ENCODE measurements around the gene PMS2. TPM values are rescaled to one million over a fixed set of nuclear protein-coding genes. Genes with fewer than 3 reads are reported as not detected.

Gene PMS2
- total RNA-seq, 1 donor from 2014 or later: 28.7 TPM

Small RNAs within 50 kb of the gene (small RNA-seq; reads per million reads assigned to genes)
- gene RF00019 (not detected), gene RNU6-218P (not detected), gene SNORA80D (0.29 reads per million, percentile 10 among the genes with 10 or more reads in this experiment)

Other genes with a start within 250 kb of the PMS2 start
- gene RNF216, start 227.4 kb downstream of the PMS2 start, total RNA-seq: 34.8 TPM
- 0.62 TPM for gene OCM, start 128.3 kb downstream of the PMS2 start, total RNA-seq
- 63.2 TPM for gene CCZ1, start 110.3 kb downstream of the PMS2 start, total RNA-seq
- 1.6 TPM for gene RSPH10B, start 38.4 kb downstream of the PMS2 start, total RNA-seq
- 29.0 TPM for gene AIMP2, start 223 bp upstream of the PMS2 start, total RNA-seq
- gene ANKRD61, start 22.3 kb upstream of the PMS2 start, total RNA-seq: 0.31 TPM
- 74.9 TPM for gene EIF2AK1, start 50.1 kb upstream of the PMS2 start, total RNA-seq
- gene USP42, start 95.9 kb upstream of the PMS2 start, total RNA-seq: 17.9 TPM

Measured in occipital lobe (tissue), 2 donors.